ENCODE data around the gene ZNF275.
A peak's percentile ranks its signal among the peaks of the same experiment; 100 is the strongest.
"Not testable (repeated sequence)": the region's sequence is repeated elsewhere in the genome, so short reads cannot be mapped to it uniquely, and the experiment has no call there.

Gene ZNF275

GRCh38 chrX:153333821-153334653 lies at the start of gene ZNF275:
ZNF275 (plus strand) TSS chrX:153334153; CDS start chrX:153336680, 2,527 bp downstream.
- peak; percentile 88 to 89 (median 89) for DNase-seq

GRCh38 chrX:153285678-153286077 lies 48.3 kb upstream of the ZNF275 start:
- not testable (repeated sequence) for DNase-seq

- not testable (repeated sequence) for DNase-seq
Measured at GRCh38 chrX:153288807-153289206, 45.1 kb upstream of the ZNF275 start.

GRCh38 chrX:153293485-153294071 lies 40.4 kb upstream of the ZNF275 start:
- not testable (repeated sequence) for DNase-seq

GRCh38 chrX:153297376-153297775 lies 36.6 kb upstream of the ZNF275 start:
- DNase-seq: no peak

GRCh38 chrX:153299855-153300254 lies 34.1 kb upstream of the ZNF275 start:
- no peak for DNase-seq

GRCh38 chrX:153301746-153302145 lies 32.2 kb upstream of the ZNF275 start:
- DNase-seq: no peak

GRCh38 chrX:153302796-153303195 lies 31.2 kb upstream of the ZNF275 start:
- DNase-seq: no peak

GRCh38 chrX:153303276-153304262 lies 30.4 kb upstream of the ZNF275 start:
- DNase-seq: no peak

GRCh38 chrX:153304988-153305736 lies 28.8 kb upstream of the ZNF275 start:
- DNase-seq: no peak

GRCh38 chrX:153305972-153306371 lies 28.0 kb upstream of the ZNF275 start:
- no peak for DNase-seq

- no peak for DNase-seq
Measured at GRCh38 chrX:153306527-153307115, 27.3 kb upstream of the ZNF275 start.

- DNase-seq: no peak
Measured at GRCh38 chrX:153307276-153308178, 26.4 kb upstream of the ZNF275 start.

GRCh38 chrX:153310901-153311300 lies 23.1 kb upstream of the ZNF275 start:
- DNase-seq: no peak

- no peak for DNase-seq
Measured at GRCh38 chrX:153312041-153312440, 21.9 kb upstream of the ZNF275 start.

- DNase-seq: no peak
Measured at GRCh38 chrX:153312842-153313241, 21.1 kb upstream of the ZNF275 start.

- DNase-seq: no peak
Measured at GRCh38 chrX:153317306-153317705, 16.6 kb upstream of the ZNF275 start.

- no peak for DNase-seq
Measured at GRCh38 chrX:153317996-153318722, 15.8 kb upstream of the ZNF275 start.

GRCh38 chrX:153318811-153319210 lies 15.1 kb upstream of the ZNF275 start:
- no peak for DNase-seq
